H1 (cell line): ENCODE data around the gene ASF1B.

Experiments
- BCL11A ChIP-seq, 2 experiments: IDR thresholded peaks; one replicate each; pipeline ENCODE4 v1.6.1; 2011; ENCODE audit warnings: low read depth in 2 of 2, low read length in 2 of 2, mild to moderate bottlenecking in 2 of 2
- POLR2A ChIP-seq, 2 experiments: IDR thresholded peaks; 1 replicate in 1 of 2; 2 replicates in 1 of 2; pipeline ENCODE4 v1.6.1; 2011; ENCODE audit warnings: low read depth in 2 of 2, low read length in 2 of 2, mild to moderate bottlenecking in 2 of 2; ENCODE audit errors: control extremely low read depth in 1 of 2

DNA sequence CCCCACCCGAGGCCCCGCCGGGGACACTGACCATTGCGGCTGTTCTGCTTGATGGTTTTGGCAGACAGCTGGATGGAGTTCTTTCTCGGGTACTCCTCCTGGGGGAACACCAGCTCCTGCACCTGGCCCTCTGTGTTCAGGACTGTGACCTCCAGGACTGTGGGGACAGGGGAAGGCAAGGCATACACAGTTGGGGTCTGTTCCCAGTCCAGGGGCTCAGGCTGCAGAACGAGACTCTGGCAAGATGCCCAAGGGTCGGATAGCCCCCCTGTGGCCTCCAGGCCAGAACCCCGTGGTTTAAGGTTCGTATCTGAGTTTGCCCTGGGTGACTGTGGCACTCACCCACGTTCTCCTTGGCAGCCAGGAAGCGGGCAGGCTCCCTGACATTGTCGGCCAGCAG is 22.7 kb upstream of the ASF1B start:
- TF ChIP-seq POLR2A (IDR thresholded peaks at IDR 0.05; ENCODE audit: control extremely low read depth in 1 of 2, low read depth in 2 of 2, low read length in 2 of 2) = no peak
- TF ChIP-seq BCL11A (IDR thresholded peaks at IDR 0.05; ENCODE audit: low read depth in 2 of 2, low read length in 2 of 2) = no peak
